ELF-1 (cell line): ENCODE data around the gene TIMM13.

ENCODE experiments used
- DNase-seq: peaks from one replicate; pipeline ENCODE4 v3.0.0-alpha.2; 2016; ENCODE audit warnings: low read depth, low spot score

The TIMM13 gene

GRCh38 chr19:2454962-2455850, 27.8 kb upstream of the TIMM13 start:
- no peak for DNase-seq

- peak; percentile 48 for DNase-seq
These were observed 27.0 kb upstream of the TIMM13 start for GRCh38 chr19:2454199-2454961.

- no peak for DNase-seq
These were observed 26.1 kb upstream of the TIMM13 start for GRCh38 chr19:2453431-2454025.

GRCh38 chr19:2451741-2452140, 24.4 kb upstream of the TIMM13 start:
- no peak for DNase-seq

DNA sequence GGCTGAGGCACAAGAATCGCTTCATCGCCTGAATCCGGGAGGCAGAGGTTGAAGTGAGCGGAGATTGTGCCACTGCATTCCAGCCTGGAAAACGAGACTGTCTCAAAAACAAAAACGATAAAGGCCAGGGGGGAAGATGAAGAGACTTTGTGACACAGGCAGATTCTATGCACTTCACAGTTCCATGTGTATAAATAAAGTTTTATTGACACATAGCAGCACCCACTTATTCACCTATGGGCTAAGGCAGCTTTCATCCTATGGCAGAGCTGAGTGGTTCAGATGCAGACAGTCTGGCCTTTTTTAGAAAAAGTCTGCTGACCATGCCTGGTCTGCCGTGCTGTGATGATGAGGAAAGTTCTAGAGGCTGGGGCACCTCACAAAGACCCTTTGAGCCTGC, 23.8 kb upstream of the TIMM13 start:
- no peak for DNase-seq

DNA sequence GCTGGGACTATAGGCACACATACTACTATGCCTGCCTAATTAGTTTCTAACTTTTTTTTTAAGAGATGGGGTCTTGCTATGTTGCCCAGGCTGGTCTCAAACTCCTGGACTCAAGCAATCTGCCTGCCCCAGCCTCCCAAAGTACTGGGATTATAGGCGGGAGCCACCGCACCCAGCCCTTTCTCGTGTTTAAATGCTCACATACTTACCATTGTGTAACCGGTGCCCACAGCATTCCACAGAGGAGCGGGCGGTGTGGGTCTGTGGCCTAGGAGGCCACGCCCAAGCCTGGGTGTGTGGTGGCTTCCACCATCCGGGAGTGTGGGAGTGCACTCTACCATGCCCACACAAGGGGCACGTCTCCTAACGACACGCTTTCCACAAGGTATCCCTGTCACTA, 21.6 kb upstream of the TIMM13 start:
- no peak for DNase-seq

DNA sequence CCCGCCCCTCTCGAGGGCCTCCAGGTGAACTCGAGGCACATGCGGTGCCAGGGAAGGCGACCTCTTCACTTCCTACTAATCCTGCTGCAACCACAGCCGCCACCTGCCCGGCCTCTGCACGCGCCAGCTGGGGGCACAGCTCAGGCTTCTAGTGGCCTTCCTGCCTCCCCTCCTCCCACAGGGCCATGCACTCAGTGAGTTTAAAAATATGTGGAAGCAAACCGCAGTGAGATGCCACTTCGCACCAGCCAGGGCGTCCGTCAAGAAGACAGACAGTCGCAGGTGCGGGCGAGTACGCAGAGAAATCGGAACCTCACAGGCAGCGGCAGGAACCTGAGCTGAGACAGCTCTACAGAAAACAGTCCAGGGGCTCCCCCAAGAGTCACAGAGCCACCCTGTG, 19.0 kb upstream of the TIMM13 start:
- no peak for DNase-seq

DNA sequence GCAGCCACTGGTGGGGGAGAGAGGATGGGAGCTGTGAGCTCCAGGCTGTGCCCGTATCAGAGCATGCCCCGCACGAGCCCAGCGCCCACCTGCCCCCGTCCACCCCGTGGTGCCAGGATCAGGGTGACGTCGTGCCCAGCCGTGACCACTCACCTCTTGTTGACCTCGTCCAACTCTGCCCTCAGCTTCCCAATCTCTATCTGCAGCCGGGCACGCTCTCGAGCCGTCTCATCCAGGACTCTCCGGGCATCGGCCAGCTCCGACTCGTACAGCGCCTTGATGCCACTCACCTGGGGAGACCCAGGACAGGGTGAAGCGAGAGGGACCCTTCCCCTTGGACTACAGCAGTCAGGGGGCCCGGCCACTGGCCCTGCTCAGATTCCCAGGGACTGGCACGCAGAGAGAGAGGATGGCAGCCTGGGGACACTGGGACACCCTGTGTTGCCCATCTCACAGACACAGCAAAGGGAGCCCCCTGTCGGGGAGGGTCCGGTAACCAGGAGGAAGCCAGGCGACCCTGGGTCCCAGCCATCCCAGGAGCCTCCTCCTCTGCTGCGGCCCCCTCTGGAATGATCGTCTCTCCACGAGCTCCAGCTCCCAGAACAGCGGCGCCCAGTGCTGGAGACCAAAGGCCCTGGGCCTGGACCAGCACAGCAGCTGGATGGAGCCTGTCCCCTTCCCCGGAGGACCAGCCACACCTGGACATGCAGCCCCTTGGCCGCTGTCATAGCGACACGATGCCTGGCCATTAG, 17.0 kb upstream of the TIMM13 start:
- no peak for DNase-seq

DNA sequence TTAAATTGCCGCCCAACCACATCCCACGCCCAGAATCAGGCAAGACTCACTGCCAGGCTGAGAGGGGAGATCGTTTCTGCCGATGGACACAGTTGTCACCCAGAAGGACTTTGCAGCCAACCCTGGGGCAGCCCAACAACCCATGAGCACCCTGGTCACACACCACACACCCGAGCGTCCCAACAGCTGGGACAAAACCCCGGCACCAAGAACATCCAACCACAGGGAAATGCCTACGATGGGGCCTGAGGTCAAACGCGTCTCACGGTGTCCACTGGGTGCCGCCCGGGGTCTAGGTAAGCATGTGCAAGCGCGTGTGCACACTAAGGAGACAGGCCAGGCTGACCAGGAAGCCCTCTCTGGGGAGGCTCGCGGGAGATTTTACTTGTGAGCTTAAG, 16.4 kb upstream of the TIMM13 start:
- no peak for DNase-seq

- no peak for DNase-seq
These were observed 15.9 kb upstream of the TIMM13 start for GRCh38 chr19:2443116-2443784.

GRCh38 chr19:2441096-2441752, 13.8 kb upstream of the TIMM13 start:
- no peak for DNase-seq

DNA sequence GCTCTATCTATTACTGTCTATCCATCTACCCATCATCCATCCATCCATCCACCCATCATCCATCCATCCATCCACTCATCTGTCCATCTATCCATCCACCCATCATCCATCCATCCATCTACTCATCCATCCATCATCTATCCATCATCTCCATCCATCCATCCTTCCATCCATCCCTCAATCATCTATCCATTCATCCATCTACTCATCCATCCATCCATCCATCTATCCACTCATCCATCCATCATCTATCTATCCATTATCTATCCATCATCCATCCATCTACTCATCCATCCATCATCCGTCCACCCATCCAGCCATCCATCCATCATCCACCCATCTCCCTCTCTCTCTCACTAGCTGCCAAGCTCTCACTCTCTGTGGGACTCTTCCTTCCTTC, 13.1 kb upstream of the TIMM13 start:
- no peak for DNase-seq

- no peak for DNase-seq
These were observed 10.8 kb upstream of the TIMM13 start for GRCh38 chr19:2438178-2438577.

GRCh38 chr19:2436926-2437325, 9.5 kb upstream of the TIMM13 start:
- no peak for DNase-seq

- DNase-seq = no peak
These were observed 9.0 kb upstream of the TIMM13 start for GRCh38 chr19:2436384-2436783.

GRCh38 chr19:2434721-2435265, 7.4 kb upstream of the TIMM13 start:
- no peak for DNase-seq

DNA sequence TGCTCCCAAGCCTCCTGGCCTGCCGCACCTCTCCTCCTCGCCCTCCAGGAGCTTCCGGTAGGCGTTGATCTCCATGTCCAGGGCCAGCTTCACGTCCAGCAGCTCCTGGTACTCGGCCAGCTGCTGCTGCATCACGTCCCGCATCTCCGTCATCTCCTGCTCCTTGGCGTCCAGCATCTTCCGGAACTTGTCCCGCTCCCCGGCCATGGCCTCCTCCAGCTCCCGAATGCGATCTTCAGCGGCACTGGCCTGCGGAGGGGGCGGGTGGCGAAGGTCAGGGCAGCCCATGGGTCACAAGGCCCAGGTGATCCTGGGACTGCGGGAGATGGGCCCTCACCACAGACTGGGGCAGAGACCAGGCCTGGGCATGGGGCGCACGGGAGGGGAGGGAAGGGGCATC, 6.9 kb upstream of the TIMM13 start:
- DNase-seq = no peak

DNA sequence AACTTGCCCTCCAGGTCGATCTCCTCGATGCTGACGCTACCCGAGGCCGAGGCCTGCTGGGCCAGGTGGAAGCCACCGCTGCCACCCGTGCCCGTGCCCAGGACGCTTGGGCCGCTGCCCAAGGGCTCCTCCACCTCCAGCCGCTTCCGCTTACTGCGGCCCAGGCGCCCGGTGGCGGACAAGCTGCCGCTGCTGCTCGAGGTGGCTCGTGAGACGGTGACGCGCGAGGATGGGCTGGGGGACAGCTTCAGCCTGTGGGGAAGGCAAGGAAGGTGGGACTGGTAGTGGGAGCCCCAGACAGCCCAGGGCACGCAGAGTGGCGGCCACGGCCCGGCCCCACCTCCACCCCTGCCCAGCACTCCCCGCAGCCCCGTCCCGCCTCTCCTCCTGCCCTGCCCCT, 6.5 kb upstream of the TIMM13 start:
- DNase-seq = no peak

DNA sequence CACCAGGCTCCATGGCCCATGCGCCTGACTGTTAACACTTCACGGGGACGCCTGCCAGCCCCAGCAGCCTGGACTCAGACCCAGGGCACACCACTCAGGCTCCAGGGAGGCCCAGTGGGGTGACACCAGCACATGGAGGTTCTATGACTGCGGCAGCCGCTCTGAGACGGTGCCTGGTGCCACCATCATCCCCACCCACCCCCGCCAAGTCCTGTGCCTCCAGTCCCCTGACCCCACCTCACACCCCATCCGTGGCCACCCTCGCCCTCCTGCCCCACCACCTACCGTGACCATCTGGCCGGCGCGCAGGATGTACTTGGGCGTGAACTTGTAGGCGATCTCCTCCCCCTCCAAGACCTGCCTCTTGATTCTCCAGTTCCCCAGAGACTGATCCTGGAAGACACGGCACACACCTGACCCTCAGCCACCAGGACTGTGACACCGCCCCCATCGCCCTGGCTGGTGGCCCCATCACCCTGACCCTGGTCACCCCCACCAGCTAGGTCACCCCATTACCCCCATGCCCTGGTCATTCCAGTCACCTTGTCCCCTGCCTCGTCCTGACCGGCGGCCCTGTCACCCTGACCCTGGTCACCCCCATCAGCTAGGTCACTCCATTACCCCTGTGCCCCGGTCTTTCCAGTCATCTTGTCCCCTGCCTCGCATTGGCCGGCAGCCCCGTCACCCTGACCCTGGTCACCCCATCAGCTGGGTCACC, 4.9 kb upstream of the TIMM13 start:
- DNase-seq = no peak
